ENCODE results near the gene OTOP3.

OTOP3 gene

GRCh38 chr17:74943808-74944522 is 8.3 kb downstream of the OTOP3 start:
- no peak for DNase-seq

- no peak for DNase-seq
These were observed 9.8 kb downstream of the OTOP3 start for GRCh38 chr17:74945543-74945942.

GRCh38 chr17:74946641-74947040 is 10.9 kb downstream of the OTOP3 start:
- no peak for DNase-seq

GRCh38 chr17:74947041-74947754 is 11.5 kb downstream of the OTOP3 start:
- no peak for DNase-seq

GRCh38 chr17:74949455-74950115 is 13.9 kb downstream of the OTOP3 start:
- DNase-seq, result no peak

- DNase-seq, result no peak
These were observed 14.5 kb downstream of the OTOP3 start for GRCh38 chr17:74950207-74950606.

- no peak for DNase-seq
These were observed 15.4 kb downstream of the OTOP3 start for GRCh38 chr17:74951065-74951464.

- DNase-seq, result no peak
These were observed 16.2 kb downstream of the OTOP3 start for GRCh38 chr17:74951680-74952421.

- no peak for DNase-seq
These were observed 16.9 kb downstream of the OTOP3 start for GRCh38 chr17:74952431-74953133.

GRCh38 chr17:74953134-74953687 is 17.5 kb downstream of the OTOP3 start:
- no peak for DNase-seq

- DNase-seq, result no peak
These were observed 18.4 kb downstream of the OTOP3 start for GRCh38 chr17:74954115-74954514.

GRCh38 chr17:74954665-74955421 is 19.1 kb downstream of the OTOP3 start:
- no peak for DNase-seq

GRCh38 chr17:74956093-74956492 is 20.4 kb downstream of the OTOP3 start:
- no peak for DNase-seq

GRCh38 chr17:74957935-74958740 is 22.4 kb downstream of the OTOP3 start:
- peak; percentile 35 for DNase-seq

GRCh38 chr17:74959826-74960515 is 24.3 kb downstream of the OTOP3 start:
- no peak for DNase-seq

- peak; percentile 58 for DNase-seq
These were observed 25.1 kb downstream of the OTOP3 start for GRCh38 chr17:74960570-74961342.

GRCh38 chr17:74961657-74962350 is 26.1 kb downstream of the OTOP3 start:
- DNase-seq, result peak; percentile 69

GRCh38 chr17:74962622-74963394 is 27.1 kb downstream of the OTOP3 start:
- no peak for DNase-seq

Measured in NK-92 treated with Interleukin-12 subunit alpha and Interleukin-12 subunit beta, amount 100 ng/mL, for 24 hours (cell line).